Heart left ventricle (tissue), 16 donors: ENCODE results near the gene FBXL12. TPM values are rescaled to one million over a fixed set of nuclear protein-coding genes. Genes with fewer than 3 reads are reported as not detected.
A peak's percentile ranks its signal among the peaks of the same experiment; 100 is the strongest.

Source experiments
- ATAC-seq, 4 donors: fragments of 200-7000 bp; cut with Tn5 transposase; one replicate each; pipeline ENCODE4 v1.9.1; 2020 to 2022; ENCODE audit warnings: moderate library complexity in 4 of 4, mild to moderate bottlenecking in 3 of 4, moderate number of reproducible peaks in 1 of 4
- DNase-seq, 5 donors: peaks; one replicate each; pipeline ENCODE4 v3.0.0-alpha.2; 2020
- H3K27ac ChIP-seq, 12 donors: fragments of 200-600 bp; sonication (generic) in 4 of 12; one replicate each; pipeline versions ENCODE4 v1.5.0 to v1.8.0; 2016 to 2022; ENCODE audit warnings: mild to moderate bottlenecking in 2 of 12
- H3K27me3 ChIP-seq, 9 donors: fragments of 200-600 bp; sonication (generic) in 2 of 9; one replicate each; pipeline versions ENCODE4 v1.5.1 to v1.8.0; 2016 to 2022; ENCODE audit warnings: mild to moderate bottlenecking in 3 of 9
- H3K36me3 ChIP-seq, 9 donors: fragments of 200-600 bp; sonication (generic) in 2 of 9; one replicate each; pipeline versions ENCODE4 v1.5.0 to v1.8.0; 2018 to 2022; ENCODE audit warnings: mild to moderate bottlenecking in 2 of 9
- H3K4me1 ChIP-seq, 12 donors: fragments of 200-600 bp; sonication (generic) in 4 of 12; one replicate each; pipeline versions ENCODE4 v1.5.0 to v1.8.0; 2016 to 2022; ENCODE audit warnings: mild to moderate bottlenecking in 3 of 12
- H3K4me3 ChIP-seq, 12 donors: fragments of 200-600 bp; sonication (generic) in 4 of 12; one replicate each; pipeline versions ENCODE4 v1.5.0 to v1.8.0; 2017 to 2022; ENCODE audit warnings: mild to moderate bottlenecking in 9 of 12, moderate library complexity in 4 of 12
- H3K9me3 ChIP-seq, 12 donors: fragments of 200-600 bp; sonication (generic) in 4 of 12; one replicate each; pipeline versions ENCODE4 v1.5.0 to v1.8.0; 2016 to 2022; ENCODE audit warnings: mild to moderate bottlenecking in 1 of 12
- POLR2A ChIP-seq, 2 donors: fragments of 450-650 bp; IDR thresholded peaks; one replicate each; pipeline ENCODE4 v1.6.1; 2017; ENCODE audit warnings: antibody characterized with exemption in 2 of 2, mild to moderate bottlenecking in 2 of 2, moderate library complexity in 2 of 2
- WGBS, 4 donors: extraction: QIAGEN DNeasy Blood & Tissue Kit in 2 of 4; methylation state at CpG; one replicate each; pipeline versions ENCODE4 v1.1.5 to v1.1.7; 2013 to 2018; 5-methylcytosine and 5-hydroxymethylcytosine counted together
- intact Hi-C, 10 donors: fragments of 100-400 bp; cut with DNase I; formaldehyde crosslinking; loops; one replicate each; pipeline versions ENCODE4 v1.11.1 to v1.14.2; 2022
- polyA plus RNA-seq, 2 donors: library from polyadenylated mRNA; stranded (reverse); fragments of 200-250 nt; gene quantifications; one replicate each; pipeline ENCODE4 v1.2.3, GENCODE V29; 2013
- total RNA-seq, 9 donors: library from RNA; depleted of rRNA in 2 of 9; stranded (reverse); fragments of >200 nt in 2 of 9; fragmentation: NEBNext Ultra II Directional in 3 of 9; extraction: Animal tissue kit (Norgen Biotek cat#: 25700) in 3 of 9; gene quantifications; one replicate each; pipeline versions ENCODE4 v1.1.0 to v1.2.4, GENCODE V29; 2016 to 2023
- TF ChIP-seq, protein P1 (sequence below), 12 donors: fragments of 200-600 bp; sonication (generic) in 4 of 12; IDR thresholded peaks; one replicate each; pipeline versions ENCODE4 v1.5.0 to v1.8.0; 2018 to 2022; ENCODE audit warnings: antibody characterized with exemption in 12 of 12, mild to moderate bottlenecking in 5 of 12
- donor health status: ischemic (EF 13 %, LVEDD 7.1; RV severe dilation, severe dysfunction).
- donor health status: healthy with polysubstance abuse.
- donor health status: DM: no; HTN: yes; CAD: no.
- donor health status: DM: no; HTN: no; CAD: no.
- donor health status: ischemic (EF 25% LVEDD 6.9; RV normal size, moderate dysfunction).
- donor health status: ischemic (EF 25% LVEDD 5.7; RV mildly dilated, moderate dysfunction).
- donor health status: healthy.
- donor health status: DM: yes; HTN: yes; CAD: no.
- donor health status: ischemic (EF 35%, LVEDD 5.7; RV mildly dilated, moderate dysfunction).
- donor health status: nonischemic (EF 11% LVEDD 7.7; RV severe dilation, severe dysfunction).
- donor health status: DM: yes; HTN: yes; CAD: no.
- donor health status: PGD.
- donor health status: ischemic (EF 29% LVEDD 5.4; RV normal size, mild dysfunction).
- donor health status: nonischemic (EF 23%, LVEDD 6.1; RV moderate dilation, normal function).

FBXL12 gene
- total and polyA plus RNA-seq, 11 donors = 9.8 to 17.6 (median 12.2) TPM

GRCh38 chr19:9811139-9811538 lies 7.7 kb downstream of the FBXL12 start:
- 70 to 94% (median 92%) methylated on average over 2 to 21 of the region's 21 CpGs for WGBS, 4 donors
- Histone ChIP-seq H3K9me3 (no peaks in the 10 kb centered on the region), H3K4me1 (no peaks in the 10 kb centered on the region), H3K27me3 (no peaks in the 10 kb centered on the region), H3K36me3 (peaks cover 0 to 76% (median 60%) of the 10 kb centered on the region in 9 donors), H3K27ac (no peak overlapping the region), H3K4me3 (no peak overlapping the region)
- TF ChIP-seq POLR2A (IDR thresholded peaks at IDR 0.05) = no peak
- TF ChIP-seq, protein P1, sequence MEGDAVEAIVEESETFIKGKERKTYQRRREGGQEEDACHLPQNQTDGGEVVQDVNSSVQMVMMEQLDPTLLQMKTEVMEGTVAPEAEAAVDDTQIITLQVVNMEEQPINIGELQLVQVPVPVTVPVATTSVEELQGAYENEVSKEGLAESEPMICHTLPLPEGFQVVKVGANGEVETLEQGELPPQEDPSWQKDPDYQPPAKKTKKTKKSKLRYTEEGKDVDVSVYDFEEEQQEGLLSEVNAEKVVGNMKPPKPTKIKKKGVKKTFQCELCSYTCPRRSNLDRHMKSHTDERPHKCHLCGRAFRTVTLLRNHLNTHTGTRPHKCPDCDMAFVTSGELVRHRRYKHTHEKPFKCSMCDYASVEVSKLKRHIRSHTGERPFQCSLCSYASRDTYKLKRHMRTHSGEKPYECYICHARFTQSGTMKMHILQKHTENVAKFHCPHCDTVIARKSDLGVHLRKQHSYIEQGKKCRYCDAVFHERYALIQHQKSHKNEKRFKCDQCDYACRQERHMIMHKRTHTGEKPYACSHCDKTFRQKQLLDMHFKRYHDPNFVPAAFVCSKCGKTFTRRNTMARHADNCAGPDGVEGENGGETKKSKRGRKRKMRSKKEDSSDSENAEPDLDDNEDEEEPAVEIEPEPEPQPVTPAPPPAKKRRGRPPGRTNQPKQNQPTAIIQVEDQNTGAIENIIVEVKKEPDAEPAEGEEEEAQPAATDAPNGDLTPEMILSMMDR (IDR thresholded peaks at IDR 0.05) = no peak
- ATAC-seq (peak in 1 of 4 donors; percentile 32), DNase-seq (peak in 1 of 5 donors; percentile 43)
- intact Hi-C loops = no loop called here

- ATAC-seq (no peak), DNase-seq (peak in 1 of 5 donors; percentile 17)
- 88 to 92% (median 90%) methylated on average over 11 of the region's 11 CpGs for WGBS, 4 donors
- Histone ChIP-seq H3K36me3 (peaks cover 0 to 89% (median 68%) of the 10 kb centered on the region in 9 donors), H3K9me3 (no peaks in the 10 kb centered on the region), H3K27me3 (no peaks in the 10 kb centered on the region), H3K4me1 (no peaks in the 10 kb centered on the region), H3K4me3 (no peak overlapping the region), H3K27ac (no peak overlapping the region)
- TF ChIP-seq, protein P1 (IDR thresholded peaks at IDR 0.05) = no peak
- no peak for TF ChIP-seq POLR2A (IDR thresholded peaks at IDR 0.05)
- intact Hi-C loops = no loop called here
Observed at GRCh38 chr19:9808855-9809824, 9.7 kb downstream of the FBXL12 start.

- H3K27me3 ChIP-seq = no peaks in the 10 kb centered on the region
- no peaks in the 10 kb centered on the region for H3K4me1 ChIP-seq
- intact Hi-C loops = no loop called here
- WGBS, 4 donors = 95 to 97% (median 96%) methylated on average over 3 of the region's 3 CpGs
- no peak for DNase-seq
- peaks cover 0 to 70% (median 54%) of the 10 kb centered on the region in 9 donors for H3K36me3 ChIP-seq
- TF ChIP-seq, protein P1 (IDR thresholded peaks at IDR 0.05) = no peak
- no peak for TF ChIP-seq POLR2A (IDR thresholded peaks at IDR 0.05)
- no peak overlapping the region for H3K4me3 ChIP-seq
- ATAC-seq = no peak
- H3K27ac ChIP-seq = no peak overlapping the region
- no peaks in the 10 kb centered on the region for H3K9me3 ChIP-seq
Observed at GRCh38 chr19:9806803-9807202, 12.1 kb downstream of the FBXL12 start.

GRCh38 chr19:9801976-9802375 lies 16.9 kb downstream of the FBXL12 start:
- WGBS, 4 donors = 89 to 94% (median 92%) methylated on average over 10 of the region's 10 CpGs
- Histone ChIP-seq H3K4me3 (no peak overlapping the region), H3K9me3 (no peaks in the 10 kb centered on the region), H3K27ac (no peak overlapping the region), H3K4me1 (no peaks in the 10 kb centered on the region), H3K36me3 (peaks cover 0 to 24% (median 11%) of the 10 kb centered on the region in 9 donors), H3K27me3 (no peaks in the 10 kb centered on the region)
- no peak for DNase-seq
- ATAC-seq = no peak
- TF ChIP-seq, protein P1 (IDR thresholded peaks at IDR 0.05) = no peak
- no peak for TF ChIP-seq POLR2A (IDR thresholded peaks at IDR 0.05)
- intact Hi-C loops = no loop called here
